Endothelial cell (in vitro differentiated cells): ENCODE data around the gene SLC6A19. TPM values are rescaled to one million over a fixed set of nuclear protein-coding genes. Genes with fewer than 3 reads are reported as not detected.

ENCODE experiments used
- DNase-seq: peaks from one replicate; pipeline ENCODE4 v3.0.0; 2021; ENCODE audit warnings: low spot score
- H3K27ac Mint-ChIP-seq: one replicate; pipeline ENCODE4 v1.8.0; 2021; ENCODE audit warnings: mixed read lengths, inconsistent platforms; ENCODE audit not compliant: unreplicated experiment
- H3K27me3 Mint-ChIP-seq: one replicate; pipeline ENCODE4 v1.8.0; 2021; ENCODE audit warnings: mild to moderate bottlenecking, moderate library complexity, mixed read lengths, inconsistent platforms; ENCODE audit not compliant: unreplicated experiment
- H3K36me3 Mint-ChIP-seq: one replicate; pipeline ENCODE4 v1.8.0; 2021; ENCODE audit warnings: mild to moderate bottlenecking, low read depth, mixed read lengths, inconsistent platforms; ENCODE audit not compliant: unreplicated experiment
- H3K4me1 Mint-ChIP-seq: one replicate; pipeline ENCODE4 v1.8.0; 2021; ENCODE audit warnings: mild to moderate bottlenecking, mixed read lengths, inconsistent platforms; ENCODE audit not compliant: unreplicated experiment
- H3K4me3 Mint-ChIP-seq: one replicate; pipeline ENCODE4 v1.8.0; 2021; ENCODE audit warnings: mild to moderate bottlenecking, mixed read lengths, inconsistent platforms; ENCODE audit not compliant: unreplicated experiment
- H3K9me3 Mint-ChIP-seq: one replicate; pipeline ENCODE4 v1.8.0; 2021; ENCODE audit warnings: mixed read lengths, inconsistent platforms; ENCODE audit not compliant: unreplicated experiment
- total RNA-seq: library from RNA; stranded (reverse); fragmentation: NEBNext Ultra II Directional; extraction: Animal tissue kit (Norgen Biotek cat#: 25700); gene quantifications from one replicate; pipeline ENCODE4 v1.2.1, GENCODE V29; 2021; ENCODE audit not compliant: unreplicated experiment
- TF ChIP-seq, protein P1 (sequence below): fragments of 200-600 bp; sonication (generic); IDR thresholded peaks from one replicate; pipeline ENCODE4 v1.5.0; 2021; ENCODE audit warnings: antibody characterized with exemption; ENCODE audit not compliant: unreplicated experiment

SLC6A19 gene
- total RNA-seq, 1 donor from 2014 or later, result not detected

DNA sequence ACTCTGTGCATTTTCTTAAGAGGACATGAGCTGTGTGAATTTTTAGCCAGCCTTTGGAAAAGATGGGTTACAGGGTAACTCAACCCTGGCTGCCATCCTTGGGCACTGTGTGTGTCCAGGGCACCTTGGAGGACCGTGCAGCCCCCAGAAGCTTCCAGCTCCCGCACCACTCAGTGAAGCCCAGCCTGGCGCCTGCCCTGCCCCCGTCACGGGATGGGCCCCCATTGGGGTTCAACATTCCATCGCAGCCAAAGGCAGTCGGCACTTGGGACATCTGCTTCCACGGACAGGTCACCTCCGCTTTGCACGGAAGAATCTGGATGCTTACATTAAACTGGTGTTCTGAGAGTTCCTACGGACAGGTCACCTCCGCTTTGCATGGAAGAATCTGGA, 21.9 kb downstream of the SLC6A19 start:
- Mint-ChIP-seq H3K4me3 (no peak overlapping the region), H3K4me1 (no peaks in the 10 kb centered on the region), H3K27me3 (peaks cover 9% of the 10 kb centered on the region), H3K36me3 (no peaks in the 10 kb centered on the region), H3K9me3 (no peaks in the 10 kb centered on the region), H3K27ac (no peak overlapping the region)
- TF ChIP-seq, protein P1, sequence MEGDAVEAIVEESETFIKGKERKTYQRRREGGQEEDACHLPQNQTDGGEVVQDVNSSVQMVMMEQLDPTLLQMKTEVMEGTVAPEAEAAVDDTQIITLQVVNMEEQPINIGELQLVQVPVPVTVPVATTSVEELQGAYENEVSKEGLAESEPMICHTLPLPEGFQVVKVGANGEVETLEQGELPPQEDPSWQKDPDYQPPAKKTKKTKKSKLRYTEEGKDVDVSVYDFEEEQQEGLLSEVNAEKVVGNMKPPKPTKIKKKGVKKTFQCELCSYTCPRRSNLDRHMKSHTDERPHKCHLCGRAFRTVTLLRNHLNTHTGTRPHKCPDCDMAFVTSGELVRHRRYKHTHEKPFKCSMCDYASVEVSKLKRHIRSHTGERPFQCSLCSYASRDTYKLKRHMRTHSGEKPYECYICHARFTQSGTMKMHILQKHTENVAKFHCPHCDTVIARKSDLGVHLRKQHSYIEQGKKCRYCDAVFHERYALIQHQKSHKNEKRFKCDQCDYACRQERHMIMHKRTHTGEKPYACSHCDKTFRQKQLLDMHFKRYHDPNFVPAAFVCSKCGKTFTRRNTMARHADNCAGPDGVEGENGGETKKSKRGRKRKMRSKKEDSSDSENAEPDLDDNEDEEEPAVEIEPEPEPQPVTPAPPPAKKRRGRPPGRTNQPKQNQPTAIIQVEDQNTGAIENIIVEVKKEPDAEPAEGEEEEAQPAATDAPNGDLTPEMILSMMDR, result no peak
- DNase-seq, result no peak

DNA sequence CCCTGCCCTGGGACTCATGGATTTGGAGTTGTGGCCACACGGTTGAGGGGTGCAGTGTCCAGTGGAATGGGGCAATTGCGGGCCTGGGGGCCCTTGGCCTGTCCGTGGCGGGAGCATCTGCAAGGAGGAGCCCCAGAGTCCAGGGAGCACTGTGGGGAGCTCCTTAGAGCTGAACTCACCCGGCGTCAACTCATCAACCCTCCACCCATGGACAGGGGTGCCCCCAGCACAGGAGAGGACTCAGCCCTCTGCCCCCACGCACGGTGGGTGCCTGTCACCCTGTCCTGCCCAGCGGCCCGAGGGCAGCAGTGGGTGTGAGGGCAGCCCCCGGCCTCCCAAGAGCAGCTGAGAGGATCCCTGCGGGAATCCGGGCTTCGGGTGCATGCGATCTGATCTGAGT, 23.2 kb downstream of the SLC6A19 start:
- Mint-ChIP-seq H3K27me3 (peaks cover 13% of the 10 kb centered on the region), H3K4me3 (no peak overlapping the region), H3K36me3 (no peaks in the 10 kb centered on the region), H3K4me1 (no peaks in the 10 kb centered on the region), H3K27ac (no peak overlapping the region), H3K9me3 (no peaks in the 10 kb centered on the region)
- TF ChIP-seq, protein P1, result no peak
- no peak for DNase-seq

DNA sequence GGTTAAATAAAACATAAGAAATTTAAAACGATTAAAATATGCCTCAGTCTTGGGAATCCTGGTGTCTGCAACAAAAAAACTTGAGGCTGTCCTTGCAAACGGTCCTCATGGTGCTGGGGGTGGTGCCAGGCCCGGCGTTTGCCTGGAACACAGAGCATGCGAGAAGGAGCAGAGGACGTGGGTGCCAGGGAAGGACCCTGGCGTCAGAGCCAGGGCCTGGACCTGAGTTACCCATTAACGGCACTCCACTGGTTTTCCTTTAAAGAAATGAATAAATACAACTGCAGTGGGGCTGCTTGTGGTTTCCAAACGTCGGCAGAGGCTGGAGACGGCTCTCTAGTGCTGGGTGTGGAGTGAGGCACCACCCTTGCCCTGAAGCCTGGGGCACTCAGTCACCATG, 23.7 kb downstream of the SLC6A19 start, which contains the start of gene SLC6A18:
Gene SLC6A18, plus strand, starts transcription at position 301 of the 400 bp plus-strand sequence. Its CDS starts 97 bp downstream, at position 398.
- no peak within 1 kb of the TSS for H3K27ac Mint-ChIP-seq
- no peak for DNase-seq
- no peaks in the 10 kb centered on the region for H3K36me3 Mint-ChIP-seq
- H3K4me1 Mint-ChIP-seq, result no peaks in the 10 kb centered on the region
- TF ChIP-seq, protein P1, result no peak
- H3K4me3 Mint-ChIP-seq, result no peak within 1 kb of the TSS
- H3K9me3 Mint-ChIP-seq, result no peaks in the 10 kb centered on the region
- H3K27me3 Mint-ChIP-seq, result peaks cover 14% of the 10 kb centered on the region

DNA sequence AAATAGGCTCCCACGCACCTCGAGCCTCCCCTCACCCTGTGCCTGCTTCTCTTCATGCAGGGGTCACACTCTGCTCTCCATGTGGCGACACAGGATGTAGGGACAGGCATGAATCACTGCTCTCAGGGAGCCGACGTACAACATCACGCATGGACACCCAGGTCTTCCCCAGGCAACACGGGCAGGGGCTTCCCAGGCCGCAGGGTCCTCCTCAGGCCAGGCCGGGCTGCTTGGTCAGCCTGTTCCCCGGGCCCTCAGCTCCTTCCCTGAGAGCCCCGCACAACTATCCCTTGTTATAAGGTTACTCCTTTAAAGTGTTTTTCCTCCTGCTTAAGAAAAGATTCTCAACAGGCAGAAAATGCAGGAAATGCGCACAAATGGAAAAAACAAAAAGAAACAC, 24.8 kb downstream of the SLC6A19 start:
- H3K36me3 Mint-ChIP-seq, result no peaks in the 10 kb centered on the region
- TF ChIP-seq, protein P1, result no peak
- peaks cover 13% of the 10 kb centered on the region for H3K27me3 Mint-ChIP-seq
- H3K27ac Mint-ChIP-seq, result no peak overlapping the region
- H3K4me1 Mint-ChIP-seq, result no peaks in the 10 kb centered on the region
- H3K9me3 Mint-ChIP-seq, result no peaks in the 10 kb centered on the region
- no peak for DNase-seq
- no peak overlapping the region for H3K4me3 Mint-ChIP-seq

DNA sequence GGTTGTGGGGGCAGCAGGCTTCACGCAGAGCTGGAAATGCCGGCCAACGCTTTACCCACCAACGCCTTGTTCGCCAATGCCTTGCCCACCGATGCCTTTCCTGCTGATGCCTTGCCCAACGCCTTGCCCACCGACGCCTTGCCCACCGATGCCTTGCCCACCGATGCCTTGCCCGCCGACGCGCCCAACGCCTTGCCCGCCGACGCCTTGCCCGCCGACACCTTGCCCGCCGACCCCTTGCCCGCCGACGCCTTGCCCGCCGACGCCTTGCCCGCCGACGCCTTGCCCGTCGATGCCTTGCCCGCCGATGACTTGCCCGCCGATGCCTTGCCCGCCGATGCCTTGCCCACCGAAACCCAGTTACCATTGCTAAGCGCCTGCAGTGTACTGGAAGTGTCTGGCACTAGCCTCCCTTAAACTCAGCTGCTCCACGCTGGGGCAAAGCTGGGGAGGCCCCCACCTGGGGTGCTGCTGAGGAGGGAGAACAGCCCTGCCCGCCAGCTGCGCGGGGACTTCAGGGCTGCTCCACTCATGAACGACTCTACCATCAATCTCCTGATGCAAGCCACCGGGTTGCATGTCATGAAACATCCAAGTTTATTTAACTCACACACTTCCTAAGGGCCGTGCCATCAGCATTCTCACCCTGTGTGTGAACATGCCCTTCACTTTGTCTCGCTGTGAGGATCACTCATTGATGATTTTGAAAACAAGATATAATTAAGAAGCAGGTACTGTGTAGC, 25.6 kb downstream of the SLC6A19 start:
- DNase-seq, result no peak
- Mint-ChIP-seq H3K27ac (no peak overlapping the region), H3K36me3 (no peaks in the 10 kb centered on the region), H3K27me3 (peaks cover 13% of the 10 kb centered on the region), H3K4me1 (no peaks in the 10 kb centered on the region), H3K9me3 (no peaks in the 10 kb centered on the region), H3K4me3 (no peak overlapping the region)
- TF ChIP-seq, protein P1, result no peak
